KOPT-K1 (cell line): ENCODE measurements around the gene CARD19.
"Not testable (repeated sequence)": the region's sequence is repeated elsewhere in the genome, so short reads cannot be mapped to it uniquely, and the experiment has no call there.

ENCODE experiments used
- H3K27ac ChIP-seq: fragments of 200-600 bp; sonication (generic); 2 replicates; pipeline ENCODE4 v1.5.1; 2016; ENCODE audit warnings: antibody characterized with exemption, mild to moderate bottlenecking, low read depth, low read length; ENCODE audit not compliant: poor library complexity, severe bottlenecking
- H3K36me3 ChIP-seq: fragments of 200-600 bp; sonication (generic); 2 replicates; pipeline ENCODE4 v1.5.1; 2017; ENCODE audit warnings: antibody characterized with exemption, mild to moderate bottlenecking, low read length, moderate library complexity; ENCODE audit not compliant: insufficient read depth
- H3K9me3 ChIP-seq: fragments of 200-600 bp; sonication (generic); 2 replicates; pipeline ENCODE4 v1.5.1; 2017; ENCODE audit warnings: antibody characterized with exemption, low read length, mild to moderate bottlenecking; ENCODE audit not compliant: insufficient read depth, poor library complexity, severe bottlenecking

CARD19 gene

DNA sequence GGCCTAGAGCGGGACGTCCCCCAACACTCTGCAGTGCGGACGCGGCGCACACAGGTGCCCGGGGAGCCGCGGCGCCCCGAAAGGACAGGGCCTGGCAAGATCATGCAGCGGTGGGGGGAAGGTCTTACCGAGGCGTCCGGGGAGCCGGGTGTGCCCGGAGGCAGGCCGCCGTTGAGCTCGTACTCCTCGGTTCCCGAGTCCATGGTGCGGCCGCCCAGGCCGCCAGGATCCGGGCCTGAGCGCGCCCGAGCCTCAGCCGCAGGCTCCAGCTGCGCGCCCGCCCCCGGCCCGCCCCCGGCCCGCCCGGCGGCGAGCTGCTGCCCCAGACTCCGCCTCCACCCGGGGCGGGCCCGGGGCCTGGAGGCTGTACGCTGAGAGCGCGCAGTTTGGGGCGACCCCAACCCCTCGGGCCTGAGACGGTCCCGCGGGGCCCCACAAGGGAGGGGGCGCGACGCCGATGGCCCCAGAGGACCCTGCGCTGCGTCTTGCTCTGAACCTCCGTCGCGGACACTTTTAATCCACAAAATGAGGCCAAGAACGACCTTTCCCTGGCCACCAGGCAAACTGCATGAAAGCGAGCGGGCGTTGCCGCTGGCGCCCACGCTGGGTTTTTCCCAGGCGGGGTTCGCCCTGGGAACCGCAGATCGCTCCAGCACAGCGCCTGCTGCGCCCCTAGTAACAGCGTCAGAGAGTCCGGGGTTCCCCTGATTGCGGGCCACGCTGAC is 38.2 kb downstream of the CARD19 start, which contains the start of gene NINJ1:
Gene NINJ1 (minus strand): TSS at position 237 of the 725 bp plus-strand sequence. CDS start 34 bp downstream, at position 203.
- H3K27ac ChIP-seq: peak within 1 kb of the TSS; percentile 53
- no peaks in the 10 kb centered on the region for H3K9me3 ChIP-seq
- no peaks in the 10 kb centered on the region for H3K36me3 ChIP-seq

- no peaks in the 10 kb centered on the region for H3K9me3 ChIP-seq
- H3K27ac ChIP-seq: peak overlapping the region; percentile 53
- no peaks in the 10 kb centered on the region for H3K36me3 ChIP-seq
These were observed 38.9 kb downstream of the CARD19 start for GRCh38 chr9:93134740-93135444.

DNA sequence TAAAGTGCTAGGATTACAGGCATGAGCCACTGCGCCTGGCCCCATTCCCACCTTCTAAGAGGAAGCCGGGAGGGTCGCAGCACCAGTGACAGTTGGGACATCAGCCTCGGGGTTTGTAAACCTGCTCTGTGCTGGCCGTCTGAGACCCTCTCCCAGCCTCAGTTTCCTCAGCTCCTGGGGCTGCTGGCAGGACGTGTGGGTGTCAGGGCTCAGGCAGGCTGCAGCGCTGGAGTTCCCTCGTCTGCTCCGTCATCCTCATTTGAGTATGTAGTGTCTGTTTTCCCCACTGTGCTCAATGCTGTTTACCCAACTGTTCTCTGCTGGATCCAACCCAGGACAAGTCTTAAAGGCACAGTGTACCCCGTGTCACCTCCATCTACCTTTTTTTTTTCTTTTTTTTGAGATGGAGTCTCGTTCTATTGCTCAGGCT is 40.0 kb downstream of the CARD19 start:
- Histone ChIP-seq H3K9me3 (no peaks in the 10 kb centered on the region), H3K36me3 (no peaks in the 10 kb centered on the region), H3K27ac (no peak overlapping the region)

GRCh38 chr9:93137362-93137761 is 41.3 kb downstream of the CARD19 start:
- Histone ChIP-seq H3K27ac (no peak overlapping the region), H3K36me3 (no peaks in the 10 kb centered on the region), H3K9me3 (no peaks in the 10 kb centered on the region)

GRCh38 chr9:93138171-93138764 is 42.3 kb downstream of the CARD19 start:
- no peaks in the 10 kb centered on the region for H3K36me3 ChIP-seq
- H3K27ac ChIP-seq: no peak overlapping the region
- no peaks in the 10 kb centered on the region for H3K9me3 ChIP-seq

DNA sequence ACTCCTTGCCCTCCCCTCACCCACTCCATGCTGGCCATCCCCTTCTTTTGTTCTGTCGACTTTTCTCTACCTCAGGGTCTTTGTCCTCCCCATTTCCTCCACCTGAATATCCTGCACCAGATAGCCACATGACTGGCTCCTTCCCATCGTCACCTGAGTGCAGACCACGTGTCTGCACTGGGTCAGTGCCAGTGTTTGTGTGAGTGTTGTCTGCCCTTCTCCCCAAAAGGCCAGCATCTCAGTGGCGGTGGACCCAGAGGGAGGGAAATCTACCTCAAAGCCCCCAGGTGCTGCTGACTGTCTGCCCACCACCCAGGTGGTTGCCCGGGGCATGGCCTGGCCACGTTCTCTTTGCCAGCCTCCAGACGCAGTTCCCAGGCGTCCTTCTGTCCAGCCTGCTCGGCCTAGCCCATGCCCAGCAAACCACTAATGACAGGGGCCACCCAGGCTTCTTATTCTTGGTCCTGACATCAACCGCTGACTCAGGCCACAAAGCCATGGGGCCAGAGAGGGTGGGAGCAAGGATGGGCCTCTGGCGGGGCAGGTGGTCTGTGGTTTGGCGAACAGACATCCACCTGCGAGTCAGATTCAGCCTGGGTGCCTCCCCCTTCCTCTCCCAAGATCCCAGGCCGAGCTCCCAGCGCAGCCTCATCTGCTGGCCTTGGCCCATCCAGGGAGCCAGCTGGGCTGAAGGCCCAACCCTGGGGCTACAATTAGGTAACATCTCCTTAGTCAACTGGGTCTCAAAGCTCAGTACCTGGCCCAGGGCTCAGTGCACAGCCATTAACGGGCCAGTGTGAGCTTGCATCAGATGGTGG is 43.6 kb downstream of the CARD19 start:
- Histone ChIP-seq H3K36me3 (no peaks in the 10 kb centered on the region), H3K27ac (peak overlapping the region; percentile 22)

DNA sequence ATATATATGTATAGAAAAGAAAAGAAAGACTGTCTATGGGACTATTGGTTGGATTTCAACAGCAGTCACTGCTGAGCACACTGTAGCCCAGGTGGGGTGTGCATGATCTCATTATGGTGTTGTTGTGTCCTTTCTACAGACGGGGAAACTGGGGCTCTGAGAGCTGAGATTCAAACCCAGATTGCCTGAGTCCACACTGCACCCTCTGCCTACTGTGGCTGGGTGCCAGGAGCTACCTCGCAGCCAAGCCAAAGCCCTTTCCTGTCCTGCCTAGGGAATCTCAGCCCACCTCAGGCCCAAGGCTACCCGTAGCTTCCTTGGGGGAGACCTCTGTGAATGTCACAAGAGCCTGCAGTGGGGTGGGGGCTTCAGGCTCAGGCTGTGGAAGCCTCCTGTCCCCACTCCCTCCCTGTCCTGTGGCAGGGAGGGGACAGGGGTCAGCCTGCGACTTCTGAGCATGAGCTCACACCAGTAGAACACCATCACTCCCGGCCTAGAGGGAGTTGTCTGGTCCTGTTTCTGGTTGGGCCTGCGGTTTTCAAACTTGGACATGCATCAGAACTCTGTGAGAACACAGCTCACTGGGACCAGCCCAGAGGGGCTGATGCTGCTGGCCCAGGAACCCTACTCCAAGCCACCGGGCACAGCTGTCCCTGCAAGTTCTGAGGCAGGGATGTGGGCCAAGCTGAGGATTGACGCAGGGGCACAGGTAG is 45.9 kb downstream of the CARD19 start:
- no peak overlapping the region for H3K27ac ChIP-seq
- no peaks in the 10 kb centered on the region for H3K36me3 ChIP-seq
- H3K9me3 ChIP-seq: no peaks in the 10 kb centered on the region

More for the DNA sequence above, 43.6 kb downstream of the CARD19 start:
- no peaks in the 10 kb centered on the region for H3K9me3 ChIP-seq

- Histone ChIP-seq H3K27ac (peak overlapping the region; percentile 77), H3K9me3 (no peaks in the 10 kb centered on the region), H3K36me3 (no peaks in the 10 kb centered on the region)
These were observed 48.0 kb downstream of the CARD19 start for GRCh38 chr9:93143830-93144530.

- H3K9me3 ChIP-seq: not testable (repeated sequence)
These were observed 50.7 kb downstream of the CARD19 start for GRCh38 chr9:93146696-93147095.

DNA sequence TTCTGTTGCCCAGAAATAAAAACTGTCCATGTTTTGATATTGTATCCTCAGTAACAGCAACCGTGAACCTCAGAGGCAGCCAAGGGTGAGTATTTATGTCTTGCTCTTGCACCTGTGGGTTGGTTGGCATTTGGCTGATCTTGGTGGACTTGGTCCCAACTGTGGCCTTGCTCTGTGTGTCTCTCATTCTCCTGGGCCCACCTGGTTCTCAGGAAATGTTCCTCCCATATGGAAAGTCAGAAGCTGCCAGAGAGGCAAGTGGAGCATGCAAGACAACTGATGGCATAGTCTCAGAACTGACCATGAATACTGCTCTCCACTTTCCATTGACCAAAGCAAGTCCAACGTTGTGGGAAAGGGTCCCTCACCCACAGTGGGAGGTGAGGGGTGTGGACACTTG is 51.6 kb downstream of the CARD19 start:
- no peaks in the 10 kb centered on the region for H3K9me3 ChIP-seq

More at GRCh38 chr9:93146696-93147095, 50.7 kb downstream of the CARD19 start:
- not testable (repeated sequence) for H3K36me3 ChIP-seq, H3K27ac ChIP-seq

GRCh38 chr9:93148721-93149120 is 52.7 kb downstream of the CARD19 start:
- no peak overlapping the region for H3K27ac ChIP-seq
- H3K36me3 ChIP-seq: no peaks in the 10 kb centered on the region
- no peaks in the 10 kb centered on the region for H3K9me3 ChIP-seq

More for the DNA sequence above, 51.6 kb downstream of the CARD19 start:
- H3K27ac ChIP-seq: no peak overlapping the region
- H3K36me3 ChIP-seq: no peaks in the 10 kb centered on the region

DNA sequence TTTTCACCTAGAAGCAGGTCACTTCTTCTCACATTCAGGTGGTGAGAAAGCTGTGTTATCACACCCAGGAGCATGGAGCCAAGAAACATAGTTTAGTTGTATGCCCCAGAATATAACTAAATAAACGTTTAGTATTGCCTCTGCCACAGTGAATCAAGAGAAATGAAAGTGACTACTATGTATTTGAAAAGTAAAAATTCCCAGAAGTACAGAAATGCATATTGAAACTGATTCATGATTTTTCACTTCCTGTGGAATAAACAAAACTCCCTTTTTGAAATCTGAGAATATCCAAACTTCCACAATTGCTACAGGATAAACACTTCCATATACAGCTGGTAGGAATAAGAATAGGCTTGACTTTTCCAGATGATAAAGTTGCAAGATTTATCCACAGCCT is 53.3 kb downstream of the CARD19 start:
- H3K27ac ChIP-seq: no peak overlapping the region
- H3K9me3 ChIP-seq: no peaks in the 10 kb centered on the region
- no peaks in the 10 kb centered on the region for H3K36me3 ChIP-seq

- H3K36me3 ChIP-seq: no peaks in the 10 kb centered on the region
- H3K27ac ChIP-seq: no peak overlapping the region
- H3K9me3 ChIP-seq: no peaks in the 10 kb centered on the region
These were observed 55.2 kb downstream of the CARD19 start for GRCh38 chr9:93151097-93151784.
